ENCODE measurements around the gene P2RY2.

The P2RY2 gene

GRCh38 chr11:73218106-73218829 lies at the start of gene P2RY2:
Gene P2RY2 (plus strand): TSS chr11:73218281. CDS start chr11:73234160, 15,879 bp downstream.
- DNase-seq = peak; percentile 79

GRCh38 chr11:73168925-73169579 lies 49.0 kb upstream of the P2RY2 start:
- DNase-seq = no peak

DNA sequence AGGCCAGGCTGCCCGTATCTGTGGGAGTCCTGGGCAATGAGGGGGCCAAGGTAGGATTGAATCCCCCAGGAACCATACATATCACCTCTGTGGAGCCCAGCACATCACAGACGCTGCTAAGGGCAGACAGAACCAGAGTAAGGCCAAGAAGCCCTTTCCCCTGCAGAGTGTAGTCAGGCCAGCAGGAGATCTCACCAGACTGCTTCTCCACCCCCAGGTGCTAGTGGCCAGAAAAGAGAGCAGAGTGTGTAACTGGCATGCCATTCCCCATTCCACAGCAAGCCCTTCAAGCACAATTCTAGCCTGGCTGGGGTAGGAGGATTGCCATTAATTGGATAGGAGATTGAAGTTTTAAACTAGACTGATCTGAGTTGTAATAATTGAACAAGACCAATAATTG lies 47.9 kb upstream of the P2RY2 start:
- DNase-seq = no peak

DNA sequence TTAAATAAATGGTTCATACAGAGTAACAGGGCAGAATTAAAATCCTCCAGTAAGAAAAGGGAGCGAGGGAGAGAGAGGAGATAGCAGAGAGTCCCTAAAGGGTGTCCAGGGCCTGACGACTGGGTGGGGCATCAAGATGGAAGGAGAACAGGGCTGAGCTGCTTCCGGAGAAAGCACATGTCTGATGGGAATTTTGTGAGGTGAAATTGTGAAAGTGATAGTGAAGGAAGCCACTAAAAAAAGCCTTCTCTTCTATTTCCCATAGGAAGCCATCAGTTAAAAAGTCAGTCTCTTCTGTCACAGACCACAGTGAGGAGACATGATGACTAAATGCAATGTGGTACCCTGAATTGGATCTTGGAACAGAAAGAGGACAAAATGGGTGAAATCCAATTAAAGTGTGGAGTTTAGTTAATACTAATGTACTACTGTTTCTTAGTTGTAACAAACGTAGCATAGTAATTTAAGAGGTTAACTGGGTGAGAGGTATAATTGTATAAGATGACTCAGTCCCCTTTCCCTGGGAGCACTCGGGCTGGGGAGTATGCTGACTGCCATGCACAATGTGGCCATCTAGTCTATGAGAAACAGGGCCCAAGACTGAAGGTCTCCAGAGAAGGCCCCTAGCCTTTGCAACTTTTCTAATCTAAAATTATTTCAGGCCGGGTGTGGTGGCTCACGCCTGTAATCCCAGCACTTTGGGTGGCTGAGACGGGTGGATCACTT lies 46.5 kb upstream of the P2RY2 start:
- DNase-seq = no peak

- DNase-seq = no peak
These were observed 45.0 kb upstream of the P2RY2 start for GRCh38 chr11:73172992-73173656.

- DNase-seq = no peak
These were observed 44.2 kb upstream of the P2RY2 start for GRCh38 chr11:73173755-73174494.

GRCh38 chr11:73174495-73174791 lies 43.6 kb upstream of the P2RY2 start:
- DNase-seq = no peak

DNA sequence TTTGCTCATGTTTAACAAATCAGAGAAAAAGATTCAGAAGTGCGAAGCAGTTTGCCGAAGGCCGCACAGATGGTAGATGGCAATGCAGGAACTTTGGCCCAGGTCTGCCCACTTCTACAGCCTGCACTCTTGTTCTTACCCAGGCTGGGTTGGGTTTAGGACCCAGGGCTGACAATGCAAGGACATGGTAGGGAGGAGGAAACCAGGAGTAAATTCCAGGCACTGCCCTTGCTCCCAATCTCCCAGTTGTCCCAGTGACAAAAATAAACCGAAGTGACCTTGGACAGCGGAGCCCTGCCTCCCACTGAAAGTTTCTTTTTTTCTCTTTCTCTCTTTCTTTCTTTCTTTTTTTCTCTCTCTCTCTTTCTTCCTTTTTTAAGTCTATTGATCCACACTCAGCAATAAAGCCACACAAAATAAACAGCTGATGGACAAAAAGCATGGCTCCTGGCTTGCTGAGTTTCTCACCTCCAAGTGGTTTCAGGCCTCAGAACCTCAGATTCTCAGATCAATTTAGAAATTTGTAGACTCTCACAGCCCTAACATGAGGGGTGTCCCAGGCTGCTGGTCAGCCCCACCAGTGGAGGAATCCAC lies 42.4 kb upstream of the P2RY2 start:
- no peak for DNase-seq

GRCh38 chr11:73176145-73176873 lies 41.8 kb upstream of the P2RY2 start:
- DNase-seq = no peak

DNA sequence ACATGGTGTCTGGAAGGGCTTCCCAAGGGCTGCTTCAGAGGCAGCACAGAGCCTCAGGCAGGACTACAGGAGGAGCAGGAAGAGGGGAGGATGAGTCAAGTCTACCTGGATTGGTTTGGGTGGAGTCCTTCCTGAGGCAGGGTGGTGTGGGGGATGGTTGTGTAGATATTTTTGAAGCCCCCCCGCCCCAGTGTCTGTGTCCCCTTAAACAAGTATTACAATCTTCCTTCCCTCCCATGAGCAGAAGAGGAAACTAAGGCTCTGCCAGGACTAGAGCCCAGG lies 41.3 kb upstream of the P2RY2 start:
- DNase-seq = no peak

DNA sequence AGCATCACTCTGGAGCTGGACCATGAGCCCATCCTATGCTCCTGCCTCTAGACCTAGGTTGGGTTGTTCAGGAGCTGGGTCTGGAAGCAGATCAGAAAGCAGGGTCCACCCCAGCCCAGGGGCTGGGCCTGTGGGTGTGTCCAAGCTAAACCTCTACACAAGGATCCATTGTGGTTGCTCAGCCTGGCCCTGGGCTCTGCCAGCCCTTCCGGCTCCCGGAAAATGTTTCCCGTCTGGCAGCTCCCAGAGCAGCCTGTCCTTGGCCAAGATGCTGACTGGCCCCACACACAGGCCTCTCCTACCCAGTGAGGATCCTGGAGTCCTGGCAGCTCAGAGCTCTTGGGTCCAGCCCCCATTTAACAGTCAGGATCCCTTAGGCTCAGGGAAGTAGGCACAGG lies 40.7 kb upstream of the P2RY2 start:
- no peak for DNase-seq

DNA sequence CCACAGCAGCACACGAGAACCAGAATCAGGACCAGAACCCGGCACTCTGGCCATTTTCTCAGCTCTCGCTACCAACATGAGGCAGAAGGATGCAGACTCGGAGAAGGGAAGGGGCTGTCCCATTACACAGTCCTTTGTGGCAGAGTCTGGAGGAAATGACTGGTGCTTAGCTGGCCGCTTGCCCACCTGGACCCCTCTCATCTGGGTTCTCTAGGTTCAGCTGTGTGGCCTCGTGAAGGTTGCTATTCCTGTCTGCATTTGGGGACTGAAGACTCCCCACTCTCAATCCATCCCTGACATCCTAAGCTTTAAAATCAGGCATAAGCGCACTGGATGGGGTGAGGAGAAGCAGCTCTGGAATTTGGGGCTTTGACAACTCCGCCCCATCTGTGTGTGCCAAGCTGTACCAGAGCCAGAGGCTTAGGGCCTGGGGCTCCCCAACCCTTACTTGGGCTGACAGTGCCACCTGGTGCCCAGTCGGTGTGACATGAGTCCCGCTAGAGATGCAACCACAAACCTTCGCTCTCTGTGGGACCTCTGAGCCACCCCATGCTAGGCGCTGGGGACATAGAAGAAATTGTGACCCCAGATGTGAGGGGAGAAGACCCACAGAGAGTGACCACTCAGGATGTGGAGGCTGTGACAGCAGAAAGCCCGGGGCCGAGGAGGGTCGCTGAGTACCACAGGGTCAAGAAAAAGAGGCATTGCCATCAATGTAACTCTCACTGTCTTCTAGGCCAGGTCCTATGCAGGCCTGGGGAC lies 40.1 kb upstream of the P2RY2 start:
- DNase-seq = peak; percentile 82

DNA sequence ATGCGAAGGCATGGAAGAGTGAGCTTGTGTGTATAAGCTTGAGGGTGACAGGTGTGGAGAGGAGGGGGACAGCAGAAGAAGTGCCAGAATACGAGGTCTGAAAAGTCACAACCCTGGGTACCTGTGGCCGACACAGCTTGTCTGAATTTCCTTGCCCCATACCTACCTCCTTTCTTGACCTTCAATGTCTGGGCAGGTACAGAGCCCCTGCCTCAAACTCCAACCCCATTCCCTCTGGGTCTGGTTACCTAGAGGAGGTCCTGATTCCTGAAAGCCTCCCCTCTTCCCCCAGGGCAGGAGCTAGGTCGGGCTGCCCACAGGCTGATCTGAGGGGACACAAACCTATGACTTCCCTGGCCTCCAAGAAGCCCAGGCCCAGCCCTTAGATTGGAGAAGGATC lies 39.4 kb upstream of the P2RY2 start:
- no peak for DNase-seq

DNA sequence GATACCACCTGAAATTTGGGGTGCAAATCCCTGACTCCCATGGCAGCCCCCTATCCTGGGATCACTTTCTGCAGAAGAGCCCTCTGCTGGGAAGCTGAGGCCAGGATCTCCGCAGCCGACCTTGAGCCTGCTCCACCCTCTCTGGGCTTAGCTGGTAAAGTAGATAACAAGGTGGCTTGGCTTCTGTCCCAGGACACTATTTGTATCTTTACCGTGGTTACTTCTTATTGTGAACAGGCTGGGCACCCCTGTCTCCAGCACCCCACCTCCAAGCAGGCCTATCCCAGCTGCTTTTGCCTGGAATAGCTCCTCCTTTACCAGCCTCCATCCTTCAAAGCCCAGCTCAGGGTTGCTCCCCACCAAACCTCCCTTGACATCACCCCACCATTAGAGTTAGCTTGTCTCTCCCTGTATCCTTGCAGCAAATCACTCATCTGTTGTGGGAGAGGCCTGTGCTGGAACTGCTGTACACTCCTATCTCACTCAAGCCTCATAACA lies 35.2 kb upstream of the P2RY2 start:
- no peak for DNase-seq

DNA sequence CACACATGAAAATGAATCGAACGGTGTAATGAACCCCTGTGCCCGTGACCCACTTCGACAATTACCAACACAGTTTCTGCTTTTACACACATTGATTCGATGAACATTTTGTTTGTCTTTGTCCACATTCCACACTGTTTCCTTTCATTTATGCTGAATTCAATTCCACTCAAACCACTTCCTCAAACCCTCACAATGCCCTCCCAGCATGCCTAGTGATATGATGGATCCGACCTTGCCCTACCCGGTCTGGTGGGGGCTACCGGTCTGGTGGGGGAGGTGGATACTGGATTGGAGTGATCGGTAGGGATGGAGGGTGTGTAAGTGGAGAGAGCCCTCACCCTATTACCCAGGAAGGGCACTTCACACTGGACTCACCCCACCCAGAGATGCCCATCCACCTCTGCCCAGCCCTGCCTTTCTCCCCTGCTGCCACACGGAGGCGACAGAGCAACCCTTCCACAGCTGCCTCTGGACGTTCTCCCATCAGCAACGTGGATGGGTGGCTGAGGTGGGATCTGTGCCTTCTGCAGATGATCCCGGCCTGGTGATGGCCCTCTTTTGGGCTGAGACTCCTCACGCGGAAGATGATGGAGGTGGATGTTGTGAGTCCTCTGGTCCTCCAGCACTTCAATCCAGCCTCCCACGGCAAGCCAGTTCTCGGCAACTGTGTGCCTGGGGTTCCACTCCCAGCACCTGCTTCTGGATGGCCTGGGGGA lies 33.0 kb upstream of the P2RY2 start:
- peak; percentile 77 for DNase-seq

DNA sequence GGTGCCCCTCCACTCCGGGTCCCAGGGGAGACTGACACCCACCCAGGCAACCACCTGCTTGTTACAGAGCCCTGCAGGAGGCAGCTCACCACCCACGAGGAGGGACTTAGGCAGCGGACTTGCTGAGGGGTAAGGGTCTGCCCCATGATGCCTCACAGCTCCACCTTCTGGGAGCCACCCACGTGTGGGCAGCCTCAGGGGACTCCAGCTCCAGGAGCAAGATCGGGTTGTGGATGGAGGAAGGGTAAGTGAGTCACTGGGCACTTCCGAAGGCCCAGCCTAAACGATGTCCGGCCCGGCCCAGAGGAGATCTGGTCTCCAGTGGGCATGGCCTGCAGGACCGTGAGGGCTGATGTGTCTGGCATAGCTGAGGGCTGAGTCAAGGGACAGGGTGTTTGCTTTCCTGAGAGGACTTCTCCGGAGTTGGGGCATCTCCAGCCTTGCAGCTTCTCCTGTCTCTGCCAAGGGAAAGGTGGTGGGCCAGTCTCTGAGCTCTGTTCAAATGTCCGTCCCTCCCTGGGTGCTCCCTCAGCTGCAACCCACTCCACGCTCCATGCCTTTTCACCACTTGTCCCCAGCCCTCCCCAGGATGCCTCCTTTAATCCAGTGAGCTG lies 32.3 kb upstream of the P2RY2 start:
- peak; percentile 54 for DNase-seq

DNA sequence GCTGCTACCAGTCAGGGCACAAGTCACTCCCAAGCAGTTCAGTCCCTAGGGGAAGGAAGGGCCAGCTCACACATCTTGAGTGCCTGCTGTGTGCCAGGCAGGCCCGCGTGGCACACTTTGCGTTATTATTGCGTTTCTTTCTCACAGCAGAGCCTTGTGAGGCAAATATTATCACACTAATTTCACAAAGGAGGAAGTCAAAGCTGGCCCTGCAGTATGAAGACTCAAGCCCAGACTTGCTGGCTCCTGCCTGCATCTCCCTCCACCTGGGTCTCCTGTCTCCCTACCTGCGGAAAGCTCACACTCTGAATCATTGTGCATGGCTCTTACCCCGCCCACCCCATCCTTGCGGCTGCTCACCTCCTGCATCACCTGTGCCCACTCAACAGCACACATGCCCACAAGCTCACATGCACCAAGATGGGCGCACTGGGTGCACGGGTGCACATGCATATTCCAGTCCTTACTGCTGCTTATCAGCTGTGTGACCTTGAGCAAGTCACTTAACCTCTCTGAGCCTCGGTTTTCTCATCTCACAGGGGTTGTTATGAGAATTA lies 31.7 kb upstream of the P2RY2 start:
- DNase-seq = peak; percentile 37

- peak; percentile 32 for DNase-seq
These were observed 31.2 kb upstream of the P2RY2 start for GRCh38 chr11:73186886-73187285.

GRCh38 chr11:73187854-73188253 lies 30.2 kb upstream of the P2RY2 start:
- DNase-seq = peak; percentile 38

GRCh38 chr11:73188301-73188700 lies 29.8 kb upstream of the P2RY2 start:
- DNase-seq = peak; percentile 37
